Measurements from ENCODE around the gene TRIM33. TPM values are rescaled to one million over a fixed set of nuclear protein-coding genes. Genes with fewer than 3 reads are reported as not detected.

TRIM33 gene
- total RNA-seq, 1 experiment from 2014 or later = 53.8 TPM

DNA sequence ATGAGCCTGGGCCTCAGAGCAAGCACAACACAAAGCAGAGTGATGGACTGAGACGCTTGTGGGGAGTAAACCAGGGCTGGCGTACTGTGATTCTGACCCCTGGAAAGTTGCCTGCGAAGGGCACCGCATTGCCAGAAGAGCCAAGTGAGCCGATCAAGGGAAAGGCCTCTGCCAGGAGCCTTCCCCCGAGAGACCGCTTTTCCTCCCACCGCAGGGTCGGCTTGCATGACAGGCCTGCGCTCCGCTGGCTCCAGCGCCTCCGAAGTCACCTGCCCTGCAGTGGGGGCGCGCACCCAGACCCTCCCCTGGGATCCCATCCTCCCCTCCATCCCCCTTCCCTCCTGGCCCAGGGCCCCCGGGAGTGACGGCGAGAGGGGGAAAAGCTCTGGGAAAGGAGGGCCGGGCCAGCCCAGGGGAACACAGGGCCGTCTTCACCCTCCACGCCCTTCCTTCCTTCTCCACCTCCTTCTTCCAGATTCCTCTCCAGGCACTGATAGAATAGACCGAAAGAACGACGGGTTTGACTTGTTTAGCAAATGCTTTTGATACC lies 165.0 kb downstream of the TRIM33 start:
- Mint-ChIP-seq H3K27me3 (ENCODE audit: low read depth) (peaks cover 12% of the 10 kb centered on the region), H3K36me3 (ENCODE audit: insufficient read depth in 1 of 3, low read depth in 3 of 3) (no peaks in the 10 kb centered on the region; a peak in 1 of 7 replicates), H3K9me3 (no peaks in the 10 kb centered on the region; a peak in 1 of 5 replicates), H3K4me1 (peaks cover 6 to 12% of the 10 kb centered on the region in 2 experiments), H3K27ac (peak overlapping the region; percentile 56 to 95 (median 89); a peak in 5 of 7 replicates), H3K4me3 (peak overlapping the region; percentile 70 to 76)
- H3K4me1 ChIP-seq (ENCODE audit: insufficient read depth, low read length) = no peaks in the 10 kb centered on the region; the same call in 1 of the 2 replicates
- no peak overlapping the region for H4K8ac ChIP-seq (replicated peaks; ENCODE audit: insufficient read length, low read depth, low read length)
- no peaks in the 10 kb centered on the region for H3K9me3 ChIP-seq (ENCODE audit: control insufficient read depth, low read depth, low read length)
- peaks cover 8% of the 10 kb centered on the region for H3K23me2 ChIP-seq (ENCODE audit: insufficient read length, low read depth, low read length, poor library complexity, severe bottlenecking)
- H3K4ac ChIP-seq (ENCODE audit: low read depth, low read length) = no peak overlapping the region
- peak overlapping the region; percentile 52 for H3K9ac ChIP-seq (ENCODE audit: extremely low read depth, insufficient read length, low read length)
- H2BK20ac ChIP-seq (ENCODE audit: low read depth, low read length, poor library complexity, severe bottlenecking) = no peak overlapping the region
- H3K27ac ChIP-seq (ENCODE audit: insufficient read length, low read depth, low read length) = no peak overlapping the region
- H3K18ac ChIP-seq (ENCODE audit: insufficient read length, low read depth, low read length) = peak overlapping the region; percentile 76
- H4K5ac ChIP-seq (ENCODE audit: insufficient read length, low read depth, low read length) = peak overlapping the region; percentile 10
- H3K27me3 ChIP-seq (ENCODE audit: insufficient read depth, low read length) = no peaks in the 10 kb centered on the region
- no peak overlapping the region for H3T11ph ChIP-seq (ENCODE audit: low read length)
- peak overlapping the region; percentile 66; the same call in 1 of the 2 replicates for H3K14ac ChIP-seq (ENCODE audit: insufficient read depth, low read length)
- WGBS (ENCODE audit: extremely low coverage, insufficient read length, low lambda C conversion rate) = no CpG with 5 or more reads among the region's 24 CpGs
- H3K79me2 ChIP-seq (ENCODE audit: insufficient read depth, low read length) = no peaks in the 10 kb centered on the region
- H4K91ac ChIP-seq (ENCODE audit: insufficient read length, low read depth, low read length) = no peak overlapping the region
- H2BK120ac ChIP-seq (ENCODE audit: low read depth, low read length, poor library complexity, severe bottlenecking) = no peak overlapping the region
- TF ChIP-seq CTCF (conservative IDR thresholded peaks at IDR 0.05) = no peak
- no peak overlapping the region for H2BK15ac ChIP-seq (ENCODE audit: low read depth, low read length)
- DNase-seq = peak; percentile 77
- no peaks in the 10 kb centered on the region for H3K79me1 ChIP-seq (ENCODE audit: insufficient read depth, low read depth, low read length, poor library complexity, severe bottlenecking)
- H3K56ac ChIP-seq (ENCODE audit: insufficient read length, low read depth, low read length) = no peak overlapping the region
- H2BK5ac ChIP-seq (ENCODE audit: insufficient read length, low read length) = no peak overlapping the region
- H2AK5ac ChIP-seq (ENCODE audit: insufficient read length, low read length) = no peak overlapping the region
- no peak overlapping the region for H2BK12ac ChIP-seq (ENCODE audit: insufficient read length, low read depth, low read length)
- no peak overlapping the region for H3K23ac ChIP-seq (ENCODE audit: insufficient read length, low read depth, low read length)
- H2AFZ ChIP-seq (ENCODE audit: low read length) = peak overlapping the region; percentile 93
- H3K4me2 ChIP-seq (ENCODE audit: insufficient read depth, insufficient read length, low read length) = peak overlapping the region; percentile 77
- H4K20me1 ChIP-seq (ENCODE audit: control insufficient read depth, insufficient read depth, insufficient read length) = no peaks in the 10 kb centered on the region

All from H9 (cell line).